PC-3 (cell line): ENCODE measurements around the gene PSMC5.

Experiments used
- CTCF ChIP-seq: fragments of 300-600 bp; sonication (generic); conservative IDR thresholded peaks from 2 replicates; pipeline ENCODE4 v1.5.1; 2017; ENCODE audit warnings: antibody characterized with exemption, low read depth, mild to moderate bottlenecking, low read length
- EZH2 ChIP-seq: fragments of 300-600 bp; sonication (generic); IDR thresholded peaks from one replicate; pipeline ENCODE4 v1.6.1; 2017; ENCODE audit warnings: antibody characterized with exemption, mild to moderate bottlenecking, low read length; ENCODE audit not compliant: unreplicated experiment

GRCh38 chr17:63845509-63845908 lies 18.3 kb downstream of the PSMC5 start:
- no peak for TF ChIP-seq CTCF
- TF ChIP-seq EZH2 = no peak
